ENCODE results near the gene SEMA4G.

Gene SEMA4G, protein sequence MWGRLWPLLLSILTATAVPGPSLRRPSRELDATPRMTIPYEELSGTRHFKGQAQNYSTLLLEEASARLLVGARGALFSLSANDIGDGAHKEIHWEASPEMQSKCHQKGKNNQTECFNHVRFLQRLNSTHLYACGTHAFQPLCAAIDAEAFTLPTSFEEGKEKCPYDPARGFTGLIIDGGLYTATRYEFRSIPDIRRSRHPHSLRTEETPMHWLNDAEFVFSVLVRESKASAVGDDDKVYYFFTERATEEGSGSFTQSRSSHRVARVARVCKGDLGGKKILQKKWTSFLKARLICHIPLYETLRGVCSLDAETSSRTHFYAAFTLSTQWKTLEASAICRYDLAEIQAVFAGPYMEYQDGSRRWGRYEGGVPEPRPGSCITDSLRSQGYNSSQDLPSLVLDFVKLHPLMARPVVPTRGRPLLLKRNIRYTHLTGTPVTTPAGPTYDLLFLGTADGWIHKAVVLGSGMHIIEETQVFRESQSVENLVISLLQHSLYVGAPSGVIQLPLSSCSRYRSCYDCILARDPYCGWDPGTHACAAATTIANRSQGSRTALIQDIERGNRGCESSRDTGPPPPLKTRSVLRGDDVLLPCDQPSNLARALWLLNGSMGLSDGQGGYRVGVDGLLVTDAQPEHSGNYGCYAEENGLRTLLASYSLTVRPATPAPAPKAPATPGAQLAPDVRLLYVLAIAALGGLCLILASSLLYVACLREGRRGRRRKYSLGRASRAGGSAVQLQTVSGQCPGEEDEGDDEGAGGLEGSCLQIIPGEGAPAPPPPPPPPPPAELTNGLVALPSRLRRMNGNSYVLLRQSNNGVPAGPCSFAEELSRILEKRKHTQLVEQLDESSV

GRCh38 chr10:100969187-100970075, at the start of gene SEMA4G:
Gene SEMA4G, plus strand, starts transcription at chr10:100969504. Its CDS starts 3,409 bp downstream, at chr10:100972913.
- DNase-seq: peak; percentile 35

DNA sequence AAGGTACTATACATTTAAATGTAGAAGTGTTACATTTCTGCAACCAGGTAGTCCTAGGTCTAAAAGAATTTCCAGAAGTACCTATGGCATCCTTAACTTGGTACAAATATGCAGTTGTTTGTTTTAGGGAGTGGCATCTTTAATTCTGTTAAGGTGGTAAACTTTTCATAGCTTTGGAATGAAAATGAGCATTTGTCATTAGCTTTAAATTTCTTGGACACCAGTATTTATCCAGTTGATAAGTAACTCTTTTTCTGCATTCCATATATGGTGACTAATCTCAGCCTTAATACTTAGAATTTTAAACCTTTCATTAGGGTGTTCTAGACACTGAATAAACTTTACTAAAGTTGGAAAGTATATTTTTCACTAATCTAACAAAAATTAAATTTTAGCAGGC, 45.7 kb upstream of the SEMA4G start:
- DNase-seq: no peak

- no peak for DNase-seq
Observed at GRCh38 chr10:100927266-100927665, 42.0 kb upstream of the SEMA4G start.

DNA sequence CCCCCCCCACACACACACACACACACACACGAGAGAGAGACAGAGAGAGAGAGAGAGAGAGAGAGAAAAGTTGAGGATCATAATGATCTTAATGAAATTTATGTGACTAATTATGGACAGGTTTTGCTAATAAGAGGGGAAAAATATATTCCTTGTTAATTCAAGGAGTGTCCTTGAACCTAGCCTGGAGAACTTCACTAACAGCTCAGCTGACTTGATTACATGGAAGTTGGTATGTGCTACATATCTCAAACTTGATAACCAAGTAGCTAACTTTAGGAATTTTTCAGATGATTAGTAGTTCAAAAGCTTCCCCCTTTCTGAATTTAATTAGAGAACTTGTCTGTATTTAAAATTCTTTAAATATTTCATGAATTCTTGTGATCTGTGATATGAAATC, 41.3 kb upstream of the SEMA4G start:
- no peak for DNase-seq

DNA sequence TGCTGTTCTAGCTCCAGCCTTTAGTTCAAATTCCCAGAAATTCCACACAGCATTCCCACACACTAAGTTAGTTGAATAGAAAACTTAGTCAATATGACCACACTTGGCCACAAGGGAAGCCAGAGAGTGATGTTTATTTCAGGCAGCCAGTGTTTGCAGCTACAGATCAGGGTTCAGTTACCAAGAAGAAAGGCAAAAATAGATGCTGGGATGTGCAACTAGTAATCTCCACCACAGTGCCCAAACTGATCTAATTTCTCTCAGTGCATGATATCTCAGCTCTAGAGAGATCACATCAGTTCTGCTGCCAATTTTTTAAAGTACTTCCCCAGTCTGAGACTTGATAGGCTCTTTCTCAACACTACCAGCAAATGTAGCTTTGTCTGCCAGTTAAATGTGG, 38.9 kb upstream of the SEMA4G start:
- no peak for DNase-seq

DNA sequence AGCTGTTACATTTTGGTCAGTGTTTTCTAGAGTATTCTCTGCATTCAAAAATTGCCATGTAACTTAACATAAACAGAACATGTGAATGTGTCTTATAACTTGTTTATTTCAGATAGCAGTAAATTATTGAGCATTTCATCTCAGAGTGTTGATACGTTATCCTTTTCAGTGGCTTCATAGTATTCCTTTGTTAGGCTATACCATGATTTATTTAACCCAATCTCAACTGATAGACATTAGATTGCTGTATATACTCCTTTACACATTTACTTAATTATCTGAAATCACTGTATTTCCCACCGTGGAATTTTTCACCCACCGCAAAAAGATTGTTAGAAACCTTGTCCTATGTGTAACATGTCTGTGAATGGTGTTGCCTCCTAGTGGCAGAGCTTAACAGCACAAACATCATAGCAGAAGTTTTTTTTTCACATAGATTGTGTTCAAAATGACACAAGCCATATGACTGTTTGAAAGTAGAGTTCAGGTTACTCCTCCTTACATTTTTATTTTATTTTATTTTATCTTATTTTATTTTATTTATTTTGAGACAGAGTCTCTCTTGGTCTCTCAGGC, 35.1 kb upstream of the SEMA4G start:
- no peak for DNase-seq

DNA sequence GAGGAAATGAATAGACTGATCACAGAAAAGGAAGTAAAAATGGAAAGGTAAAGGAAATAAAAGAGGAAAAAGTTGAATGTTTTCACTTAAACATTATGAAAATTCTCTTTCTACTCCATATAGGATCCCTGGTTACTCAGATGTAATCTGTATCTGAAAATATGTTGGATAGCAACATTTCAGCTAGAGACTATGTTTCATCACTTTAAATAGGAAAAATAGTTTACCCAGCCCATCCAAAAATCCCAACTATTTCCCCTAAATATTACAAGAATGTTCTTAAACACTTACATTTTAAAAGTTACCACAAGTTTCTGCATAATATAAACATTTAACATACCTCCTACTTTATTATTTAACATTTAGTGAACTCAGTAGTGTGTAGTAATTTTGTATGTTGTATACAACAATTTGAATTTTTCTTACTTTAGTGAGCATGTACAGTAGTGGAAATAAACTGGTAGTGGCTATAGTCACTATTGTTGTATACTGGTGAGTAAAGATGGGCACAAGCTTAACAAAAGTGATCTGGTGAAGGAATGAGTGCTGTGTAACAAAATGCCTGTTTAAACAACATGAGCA, 29.4 kb upstream of the SEMA4G start:
- no peak for DNase-seq

- no peak for DNase-seq
Observed at GRCh38 chr10:100942229-100942628, 27.1 kb upstream of the SEMA4G start.

GRCh38 chr10:100943508-100943907, 25.8 kb upstream of the SEMA4G start:
- no peak for DNase-seq

- DNase-seq: no peak
Observed at GRCh38 chr10:100945754-100946153, 23.6 kb upstream of the SEMA4G start.

GRCh38 chr10:100948916-100949315, 20.4 kb upstream of the SEMA4G start:
- no peak for DNase-seq

DNA sequence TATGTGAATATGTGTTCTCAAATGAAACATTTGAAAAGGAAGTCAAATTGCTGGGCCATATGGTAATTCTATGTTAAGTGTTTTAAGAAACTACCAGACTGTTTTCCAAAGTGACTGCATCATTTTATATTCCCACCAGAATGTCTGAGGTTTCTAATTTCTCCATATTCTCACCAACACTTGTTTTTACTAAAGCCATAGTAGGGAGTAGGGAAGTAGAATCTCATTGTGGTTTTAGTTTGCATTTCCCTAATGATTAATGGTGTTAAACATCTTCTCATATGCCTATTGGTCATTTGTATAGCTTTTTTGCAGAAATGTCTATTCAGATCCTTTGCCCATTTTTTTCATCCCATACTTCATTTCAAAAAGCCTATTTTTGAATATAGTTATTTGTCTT, 9.1 kb upstream of the SEMA4G start:
- DNase-seq: no peak

DNA sequence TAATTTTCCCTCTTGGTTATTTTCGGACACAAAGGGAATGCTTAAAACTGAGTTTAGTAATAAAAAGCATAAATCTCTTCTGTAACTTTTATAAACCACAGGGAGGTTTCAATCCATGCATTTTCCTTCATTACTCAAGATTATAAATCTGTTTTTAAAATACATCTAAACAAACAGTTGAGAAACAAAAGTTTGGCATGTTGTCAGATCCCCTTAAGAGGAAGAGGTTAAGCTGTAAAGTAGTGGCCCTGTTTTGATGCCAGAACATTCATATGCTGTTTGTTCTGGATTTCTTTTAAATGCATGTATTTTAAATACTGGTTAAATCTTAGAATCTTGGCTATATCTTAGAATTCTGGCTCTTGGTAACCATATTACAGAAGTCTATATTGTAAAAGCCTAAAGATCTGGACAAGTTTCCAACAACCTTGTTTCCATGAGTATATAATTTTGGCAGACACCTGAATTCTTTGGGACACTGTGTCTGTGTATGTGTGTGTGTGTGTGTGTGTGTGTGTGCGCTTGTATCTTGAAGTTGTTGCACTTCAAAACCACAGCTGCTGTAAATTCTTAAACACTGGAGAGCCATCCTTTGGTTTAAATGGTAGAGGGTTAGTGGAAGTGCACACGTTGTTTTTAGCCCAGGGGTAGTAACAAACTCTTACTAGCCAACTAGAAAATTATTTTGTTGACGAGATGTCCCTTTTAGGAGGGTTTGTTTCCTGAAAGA, 6.8 kb upstream of the SEMA4G start:
- no peak for DNase-seq

DNA sequence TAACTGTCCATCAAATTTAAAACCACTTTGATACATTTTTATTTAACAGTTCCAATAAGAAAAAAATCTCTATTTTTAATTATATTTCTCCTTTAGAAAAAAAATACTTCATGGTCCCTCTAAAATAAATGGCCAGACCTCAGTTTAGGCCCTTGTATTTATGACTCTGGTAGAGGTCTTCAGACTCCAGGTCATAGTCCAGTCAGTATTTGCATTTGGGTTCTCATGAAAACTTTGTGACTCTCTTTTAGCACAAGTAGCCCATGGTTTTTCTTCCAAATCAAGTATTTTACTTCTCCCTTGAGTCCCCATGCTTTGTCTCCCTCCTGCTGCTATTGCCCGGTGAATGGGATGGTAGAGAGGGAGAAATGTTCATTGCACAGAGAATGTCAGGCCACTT, 5.5 kb upstream of the SEMA4G start:
- no peak for DNase-seq

- no peak for DNase-seq
Observed at GRCh38 chr10:100965820-100966219, 3.5 kb upstream of the SEMA4G start.

- no peak for DNase-seq
Observed at GRCh38 chr10:100966887-100967286, 2.4 kb upstream of the SEMA4G start.

DNA sequence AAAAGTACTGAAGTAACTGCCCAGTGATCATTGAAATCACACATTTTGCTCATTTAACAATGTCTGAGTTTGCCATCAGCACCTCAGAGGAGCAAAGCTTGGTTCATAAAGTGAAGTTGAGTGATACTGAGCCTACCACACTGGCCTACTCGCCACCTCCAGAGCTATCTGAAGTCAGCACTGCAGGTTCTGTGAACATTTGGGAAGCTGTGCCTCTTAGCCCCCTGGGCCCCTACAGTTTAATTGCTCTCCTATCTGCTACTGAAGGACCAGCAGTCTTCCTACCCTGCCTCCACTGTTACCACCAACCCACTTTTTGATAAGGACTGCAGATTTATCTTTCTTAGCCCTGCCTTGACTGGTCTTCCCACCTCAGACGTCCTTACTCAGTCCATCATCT, 2.0 kb upstream of the SEMA4G start:
- DNase-seq: no peak

- no peak for DNase-seq
Observed at GRCh38 chr10:100968062-100968736, 1.1 kb upstream of the SEMA4G start.

- no peak for DNase-seq
Observed at GRCh38 chr10:100968863-100969186, 479 bp upstream of the SEMA4G start.

DNA sequence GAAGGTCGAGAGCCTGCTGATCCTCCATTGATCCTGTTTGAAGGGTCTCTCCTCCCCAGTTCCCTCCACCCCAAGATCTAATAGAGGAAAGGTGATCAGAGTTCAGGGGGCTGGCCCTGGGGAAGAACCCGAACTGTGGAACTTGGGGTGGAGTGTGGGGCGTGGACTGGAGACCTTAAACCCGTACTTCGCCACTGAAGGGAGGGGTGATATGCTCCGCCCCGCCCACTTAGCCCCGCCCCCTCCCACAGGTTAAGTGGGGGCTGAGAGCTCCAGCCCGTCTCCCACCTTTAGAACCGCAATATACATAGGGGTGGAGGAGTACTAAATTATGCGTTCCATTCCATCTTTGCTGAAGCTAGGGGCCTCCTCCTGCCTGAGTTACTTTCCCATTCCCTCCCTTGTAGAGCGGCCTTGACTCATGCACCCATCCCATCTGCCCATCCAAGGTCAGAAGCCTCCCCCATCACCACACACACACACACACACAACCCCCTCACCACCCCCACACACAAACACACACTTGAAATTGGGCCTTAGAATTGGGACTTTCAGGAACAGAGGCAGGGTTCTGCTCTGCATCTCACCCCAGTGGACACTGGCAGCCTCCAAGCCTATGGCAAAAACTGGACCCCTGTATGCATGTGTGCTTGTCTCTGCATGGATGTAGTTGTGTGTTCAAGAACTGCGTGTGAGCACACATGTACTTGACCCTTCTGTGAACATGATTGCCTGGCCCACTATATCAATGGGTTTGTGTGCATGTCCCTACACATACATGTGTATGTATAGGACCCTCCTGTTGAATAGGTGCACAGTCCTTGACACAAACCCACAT, 991 bp downstream of the SEMA4G start:
- DNase-seq: no peak

Data from stimulated activated CD4-positive, alpha-beta T cell treated with anti-CD3 and anti-CD28 coated beads, Interleukin-4, amount 100 ng/mL, for 24 hours (primary cell).